IMR-90 (cell line): ENCODE results near the gene COLQ. TPM values are rescaled to one million over a fixed set of nuclear protein-coding genes. Genes with fewer than 3 reads are reported as not detected.

Source experiments
- ATAC-seq: fragments of 200-7000 bp; cut with Tn5 transposase; 2 replicates; pipeline ENCODE4 v1.9.1; 2020; ENCODE audit warnings: low read depth, mild to moderate bottlenecking, moderate library complexity
- BruUV-seq: library from RNA; stranded (reverse); fragments of 400-500 nt; replicated peaks from 2 replicates; lab custom pipeline; 2021; lab: Mats Ljungman, UMichigan
- CTCF ChIA-PET: fragments of 300-600 bp; formaldehyde crosslinking; extraction: SDS; loops from one replicate; lab custom pipeline; 2021; ENCODE audit warnings: antibody characterized with exemption; lab: Yijun Ruan, JAX
- POLR2A ChIA-PET: fragments of 300-600 bp; sonication (Branson Sonifier 250); formaldehyde crosslinking; loops from one replicate; lab custom pipeline; 2022; ENCODE audit warnings: antibody characterized with exemption; ENCODE audit not compliant: unreplicated experiment; lab: Charles Lee
- DNase-seq: peaks from one replicate; pipeline ENCODE4 v3.0.0; 2013
- H2AFZ ChIP-seq: replicated peaks from 2 replicates; pipeline ENCODE3; 2013; ENCODE audit warnings: low read length, mild to moderate bottlenecking; ENCODE audit not compliant: poor library complexity
- H2AK5ac ChIP-seq: 2 replicates; pipeline ENCODE4 v1.6.1; 2013; ENCODE audit warnings: low read depth, low read length, inconsistent platforms
- H2AK9ac ChIP-seq: replicated peaks from 2 replicates; pipeline ENCODE3; 2013; ENCODE audit warnings: mild to moderate bottlenecking, low read depth, low read length, moderate library complexity; ENCODE audit not compliant: poor library complexity
- H2BK120ac ChIP-seq: 2 replicates; pipeline ENCODE4 v1.6.1; 2013; ENCODE audit warnings: low read depth, low read length, inconsistent platforms
- H2BK15ac ChIP-seq: 3 replicates; pipeline ENCODE4 v1.6.1; 2013; ENCODE audit warnings: low read depth, low read length, inconsistent platforms
- H2BK20ac ChIP-seq: 2 replicates; pipeline ENCODE4 v1.6.1; 2013; ENCODE audit warnings: low read depth, mild to moderate bottlenecking, inconsistent platforms, low read length, moderate library complexity
- H2BK5ac ChIP-seq: 2 replicates; pipeline ENCODE4 v1.6.1; 2013; ENCODE audit warnings: mild to moderate bottlenecking, low read depth, low read length, inconsistent platforms; ENCODE audit not compliant: poor library complexity, severe bottlenecking
- H3K14ac ChIP-seq: replicated peaks from 2 replicates; pipeline ENCODE4 v1.6.1; 2013; ENCODE audit warnings: low read depth, low read length, inconsistent platforms
- H3K18ac ChIP-seq: 2 replicates; pipeline ENCODE4 v1.6.1; 2013; ENCODE audit warnings: low read depth, low read length, control low read depth
- H3K23ac ChIP-seq: 2 replicates; pipeline ENCODE4 v1.6.1; 2013; ENCODE audit warnings: low read depth, low read length, inconsistent platforms
- H3K27ac ChIP-seq: 2 replicates; pipeline ENCODE4 v1.5.1; 2013; ENCODE audit warnings: mild to moderate bottlenecking, control low read depth, low read length; ENCODE audit not compliant: insufficient read depth
- H3K27me3 ChIP-seq: 2 replicates; pipeline ENCODE4 v1.6.1; 2013; ENCODE audit warnings: low read length; ENCODE audit not compliant: control insufficient read depth, insufficient read depth
- H3K36me3 ChIP-seq: 2 replicates; pipeline ENCODE4 v1.6.1; 2013; ENCODE audit warnings: low read length, mixed read lengths; ENCODE audit not compliant: control insufficient read depth, insufficient read depth
- H3K4ac ChIP-seq: 2 replicates; pipeline ENCODE4 v1.6.1; 2013; ENCODE audit warnings: low read depth, low read length, inconsistent platforms
- H3K4me1 ChIP-seq: 2 replicates; pipeline ENCODE4 v1.6.1; 2013; ENCODE audit warnings: low read length, mixed read lengths; ENCODE audit not compliant: control insufficient read depth, insufficient read depth
- H3K4me2 ChIP-seq: 2 replicates; pipeline ENCODE4 v1.6.1; 2013; ENCODE audit warnings: low read depth, mild to moderate bottlenecking, control low read depth, low read length, moderate library complexity
- H3K4me3 ChIP-seq: 2 replicates; pipeline ENCODE4 v1.5.1; 2013; ENCODE audit warnings: low read depth, mild to moderate bottlenecking, control low read depth, low read length, moderate library complexity; ENCODE audit not compliant: insufficient read depth
- H3K56ac ChIP-seq: 2 replicates; pipeline ENCODE4 v1.6.1; 2013; ENCODE audit warnings: low read length, inconsistent platforms; ENCODE audit not compliant: insufficient read depth; ENCODE audit errors: extremely low read depth
- H3K79me1 ChIP-seq, 2 experiments: 2 replicates each; pipeline ENCODE4 v1.6.1; 2013; ENCODE audit warnings: low read length in 2 of 2, inconsistent platforms in 1 of 2, low read depth in 1 of 2
- H3K9ac ChIP-seq: 2 replicates; pipeline ENCODE4 v1.6.1; 2013; ENCODE audit warnings: low read depth, low read length, control low read depth
- H3K9me1 ChIP-seq: 2 replicates; pipeline ENCODE4 v1.6.1; 2013; ENCODE audit warnings: low read length, inconsistent platforms; ENCODE audit not compliant: insufficient read depth
- H3K9me3 ChIP-seq: 2 replicates; pipeline ENCODE4 v1.6.1; 2013; ENCODE audit warnings: low read length; ENCODE audit not compliant: control insufficient read depth, insufficient read depth
- H4K20me1 ChIP-seq: 2 replicates; pipeline ENCODE4 v1.6.1; 2013; ENCODE audit warnings: low read length, inconsistent platforms; ENCODE audit not compliant: insufficient read depth
- H4K5ac ChIP-seq: 2 replicates; pipeline ENCODE4 v1.6.1; 2013; ENCODE audit warnings: mild to moderate bottlenecking, low read depth, low read length, control low read depth
- H4K8ac ChIP-seq, 2 experiments: 2 replicates each; pipeline ENCODE4 v1.6.1; 2013; ENCODE audit warnings: low read depth in 2 of 2, low read length in 2 of 2, control low read depth in 1 of 2, inconsistent platforms in 1 of 2
- H4K91ac ChIP-seq: 2 replicates; pipeline ENCODE4 v1.6.1; 2013; ENCODE audit warnings: low read depth, low read length, inconsistent platforms; ENCODE audit not compliant: insufficient read depth
- BHLHE40 ChIP-seq: fragments of 150-350 bp; IDR thresholded peaks from 2 replicates; pipeline ENCODE4 v1.6.1; 2016; ENCODE audit warnings: mild to moderate bottlenecking, low read depth, low read length
- CEBPB ChIP-seq: IDR thresholded peaks from 2 replicates; pipeline ENCODE4 v1.6.1; 2012; ENCODE audit warnings: low read depth, low read length, improper control_type of control experiment
- CHD1 ChIP-seq: IDR thresholded peaks from 2 replicates; pipeline ENCODE4 v1.6.1; 2012; ENCODE audit warnings: low read depth, low read length, improper control_type of control experiment
- ELK1 ChIP-seq: fragments of 150-350 bp; IDR thresholded peaks from 2 replicates; pipeline ENCODE4 v1.6.1; 2016; ENCODE audit warnings: low read depth, mild to moderate bottlenecking, low read length, moderate library complexity, borderline replicate concordance
- FOS ChIP-seq: fragments of 150-350 bp; IDR thresholded peaks from 2 replicates; pipeline ENCODE4 v1.6.1; 2016; ENCODE audit warnings: low read depth, low read length
- MAFK ChIP-seq: IDR thresholded peaks from 2 replicates; pipeline ENCODE4 v1.6.1; 2012; ENCODE audit warnings: low read depth, low read length, improper control_type of control experiment
- MAZ ChIP-seq: IDR thresholded peaks from 2 replicates; pipeline ENCODE4 v1.6.1; 2012; ENCODE audit warnings: low read depth, mild to moderate bottlenecking, low read length, improper control_type of control experiment, moderate library complexity, borderline replicate concordance
- MXI1 ChIP-seq: IDR thresholded peaks from 2 replicates; pipeline ENCODE4 v1.6.1; 2012; ENCODE audit warnings: low read depth, mild to moderate bottlenecking, low read length, moderate library complexity, borderline replicate concordance
- NFE2L2 ChIP-seq: fragments of 150-350 bp; IDR thresholded peaks from 2 replicates; pipeline ENCODE4 v1.6.1; 2016; ENCODE audit warnings: low read depth, mild to moderate bottlenecking, low read length
- POLR2A ChIP-seq: IDR thresholded peaks from 2 replicates; pipeline ENCODE4 v1.6.1; 2012; ENCODE audit warnings: mild to moderate bottlenecking, low read depth, low read length
- RAD21 ChIP-seq: IDR thresholded peaks from 2 replicates; pipeline ENCODE4 v1.6.1; 2012; ENCODE audit warnings: low read length, improper control_type of control experiment
- RCOR1 ChIP-seq: IDR thresholded peaks from 2 replicates; pipeline ENCODE4 v1.6.1; 2012; ENCODE audit warnings: mild to moderate bottlenecking, low read length, improper control_type of control experiment; ENCODE audit not compliant: insufficient replicate concordance
- RFX5 ChIP-seq: IDR thresholded peaks from 2 replicates; pipeline ENCODE4 v1.8.0; 2012; ENCODE audit warnings: low read depth, mild to moderate bottlenecking, low read length, moderate library complexity
- SMC3 ChIP-seq: fragments of 150-350 bp; IDR thresholded peaks from 2 replicates; pipeline ENCODE4 v1.6.1; 2016; ENCODE audit warnings: low read depth, mild to moderate bottlenecking, antibody characterized with exemption, low read length, moderate library complexity
- WGBS, 2 experiments: methylation state at CpG; one replicate each; pipeline versions ENCODE4 v1.1.5 to v1.1.7; 2013; ENCODE audit warnings: missing lambda C conversion rate in 2 of 2; ENCODE audit not compliant: insufficient read length in 1 of 2; ENCODE audit errors: extremely low coverage in 2 of 2; 5-methylcytosine and 5-hydroxymethylcytosine counted together
- dilution Hi-C: fragments of 300-500 bp; cut with HindIII; formaldehyde crosslinking; loops from one replicate; pipeline ENCODE4 v1.14.3; 2018; ENCODE audit warnings: low sequenced_read_pairs; ENCODE audit not compliant: unreplicated experiment
- in situ Hi-C: fragments of 300-500 bp; cut with MboI; formaldehyde crosslinking; loops from 3 replicates; pipeline ENCODE4 v1.14.3; 2019; ENCODE audit warnings: low sequenced_read_pairs, inconsistent platforms, mixed read lengths
- intact Hi-C: fragments of 100-400 bp; cut with micrococcal nuclease; formaldehyde crosslinking; loops from 2 replicates; pipeline ENCODE4 v1.10.0; 2022
- polyA plus RNA-seq, 3 experiments: library from polyadenylated mRNA; depleted of rRNA; stranded (reverse); fragments of >200 nt; gene quantifications; 2 replicates each; pipeline ENCODE4 v1.2.3, GENCODE V29; 2012; ENCODE audit warnings: low replicate concordance in 1 of 3
- total RNA-seq: library from RNA; depleted of rRNA; stranded (reverse); fragments of >200 nt; gene quantifications from 2 replicates; pipeline ENCODE4 v1.2.3, GENCODE V29; 2012
- TF ChIP-seq, protein P1 (sequence below): conservative IDR thresholded peaks from 2 replicates; pipeline ENCODE4 v1.5.1; 2012; ENCODE audit warnings: mild to moderate bottlenecking, low read depth, low read length, improper control_type of control experiment
- TF ChIP-seq, protein P2 (sequence below): fragments of 150-350 bp; IDR thresholded peaks from 2 replicates; pipeline ENCODE4 v1.6.1; 2017; ENCODE audit warnings: mild to moderate bottlenecking, antibody characterized with exemption, low read length, low read depth

COLQ gene
- total and polyA plus RNA-seq, 2 of the 4 experiments (the other 2 are of a cell fraction): 0.18 to 0.65 TPM

DNA sequence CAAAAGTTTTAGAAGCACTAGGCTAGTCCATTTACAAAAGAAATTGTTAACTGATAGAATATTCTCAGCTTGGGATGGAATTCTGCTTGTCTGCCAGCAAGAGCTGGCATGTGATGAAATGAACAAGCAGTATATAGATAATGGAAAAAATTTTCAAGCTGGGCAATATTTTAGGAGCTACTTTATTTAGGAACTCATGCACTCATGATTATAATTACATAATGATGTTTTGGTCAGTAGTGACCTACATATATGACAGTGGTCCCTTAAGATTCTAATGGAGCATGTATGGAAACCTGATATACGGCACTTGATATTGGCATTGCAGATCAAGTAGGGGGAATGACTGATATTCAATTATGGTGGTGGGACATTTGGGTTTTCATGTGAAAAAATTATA is 88.0 kb downstream of the COLQ start:
- H3K36me3 ChIP-seq: peaks cover 38% of the 10 kb centered on the region
- H3K4me1 ChIP-seq: 0 out of 2 replicates have a peak, but pooled peaks cover 1% of the 10 kb centered on the region
- no peak overlapping the region for H3K27ac ChIP-seq
- no peak overlapping the region for H3K4me2 ChIP-seq
- no peaks in the 10 kb centered on the region for H3K27me3 ChIP-seq
- WGBS, 2 experiments: no CpG with 5 or more reads among the region's 1 CpG
- BruUV-seq: no TSS peak
- peaks cover 9% of the 10 kb centered on the region; the same call in 1 of the 2 replicates for H3K9me1 ChIP-seq
- H2AK5ac ChIP-seq: no peak overlapping the region
- no peak overlapping the region for H3K23ac ChIP-seq
- ATAC-seq (no peak), DNase-seq (no peak)
- H2BK120ac ChIP-seq: no peak overlapping the region
- H2AK9ac ChIP-seq: no peak overlapping the region
- H3K79me1 ChIP-seq: peaks cover 13 to 38% of the 10 kb centered on the region in 2 experiments
- POLR2A ChIA-PET: no interaction called here
- H3K9me3 ChIP-seq: no peaks in the 10 kb centered on the region
- H4K8ac ChIP-seq: no peak overlapping the region
- no peak overlapping the region for H2BK5ac ChIP-seq
- H3K4ac ChIP-seq: no peak overlapping the region
- no peak overlapping the region for H2AFZ ChIP-seq
- dilution Hi-C loops (no loop called here), in situ Hi-C loops (no loop called here), intact Hi-C loops (no loop called here)
- no peak overlapping the region for H3K56ac ChIP-seq
- no peak overlapping the region for H3K18ac ChIP-seq
- TF ChIP-seq, protein P1, sequence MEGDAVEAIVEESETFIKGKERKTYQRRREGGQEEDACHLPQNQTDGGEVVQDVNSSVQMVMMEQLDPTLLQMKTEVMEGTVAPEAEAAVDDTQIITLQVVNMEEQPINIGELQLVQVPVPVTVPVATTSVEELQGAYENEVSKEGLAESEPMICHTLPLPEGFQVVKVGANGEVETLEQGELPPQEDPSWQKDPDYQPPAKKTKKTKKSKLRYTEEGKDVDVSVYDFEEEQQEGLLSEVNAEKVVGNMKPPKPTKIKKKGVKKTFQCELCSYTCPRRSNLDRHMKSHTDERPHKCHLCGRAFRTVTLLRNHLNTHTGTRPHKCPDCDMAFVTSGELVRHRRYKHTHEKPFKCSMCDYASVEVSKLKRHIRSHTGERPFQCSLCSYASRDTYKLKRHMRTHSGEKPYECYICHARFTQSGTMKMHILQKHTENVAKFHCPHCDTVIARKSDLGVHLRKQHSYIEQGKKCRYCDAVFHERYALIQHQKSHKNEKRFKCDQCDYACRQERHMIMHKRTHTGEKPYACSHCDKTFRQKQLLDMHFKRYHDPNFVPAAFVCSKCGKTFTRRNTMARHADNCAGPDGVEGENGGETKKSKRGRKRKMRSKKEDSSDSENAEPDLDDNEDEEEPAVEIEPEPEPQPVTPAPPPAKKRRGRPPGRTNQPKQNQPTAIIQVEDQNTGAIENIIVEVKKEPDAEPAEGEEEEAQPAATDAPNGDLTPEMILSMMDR: no peak
- TF ChIP-seq SMC3 (no peak), NFE2L2 (no peak), POLR2A (no peak), MXI1 (no peak), MAFK (no peak), ELK1 (no peak), RAD21 (no peak), CEBPB (no peak), MAZ (no peak), RFX5 (no peak), CHD1 (no peak), FOS (no peak), RCOR1 (no peak), BHLHE40 (no peak)
- TF ChIP-seq, protein P2, sequence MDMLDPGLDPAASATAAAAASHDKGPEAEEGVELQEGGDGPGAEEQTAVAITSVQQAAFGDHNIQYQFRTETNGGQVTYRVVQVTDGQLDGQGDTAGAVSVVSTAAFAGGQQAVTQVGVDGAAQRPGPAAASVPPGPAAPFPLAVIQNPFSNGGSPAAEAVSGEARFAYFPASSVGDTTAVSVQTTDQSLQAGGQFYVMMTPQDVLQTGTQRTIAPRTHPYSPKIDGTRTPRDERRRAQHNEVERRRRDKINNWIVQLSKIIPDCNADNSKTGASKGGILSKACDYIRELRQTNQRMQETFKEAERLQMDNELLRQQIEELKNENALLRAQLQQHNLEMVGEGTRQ: no peak
- H3K4me3 ChIP-seq: no peak overlapping the region
- H3K14ac ChIP-seq: no peak overlapping the region
- H2BK15ac ChIP-seq: no peak overlapping the region
- H3K9ac ChIP-seq: no peak overlapping the region
- no peak overlapping the region for H4K5ac ChIP-seq
- CTCF ChIA-PET: no interaction called here
- no peak overlapping the region for H2BK20ac ChIP-seq
- no peak overlapping the region for H4K91ac ChIP-seq
- peaks cover 11% of the 10 kb centered on the region; the same call in 1 of the 2 replicates for H4K20me1 ChIP-seq
